TTC549 (cell line): ENCODE data around the gene DIAPH3.

Source experiments
- FAIRE-seq: peaks from 2 replicates; lab custom pipeline; 2012; peaks lifted over from hg19 to GRCh38; lab: Jason Lieb, UNC

The DIAPH3 gene

GRCh38 chr13:59861676-59862075, 302.1 kb downstream of the DIAPH3 start:
- FAIRE-seq = no peak

DNA sequence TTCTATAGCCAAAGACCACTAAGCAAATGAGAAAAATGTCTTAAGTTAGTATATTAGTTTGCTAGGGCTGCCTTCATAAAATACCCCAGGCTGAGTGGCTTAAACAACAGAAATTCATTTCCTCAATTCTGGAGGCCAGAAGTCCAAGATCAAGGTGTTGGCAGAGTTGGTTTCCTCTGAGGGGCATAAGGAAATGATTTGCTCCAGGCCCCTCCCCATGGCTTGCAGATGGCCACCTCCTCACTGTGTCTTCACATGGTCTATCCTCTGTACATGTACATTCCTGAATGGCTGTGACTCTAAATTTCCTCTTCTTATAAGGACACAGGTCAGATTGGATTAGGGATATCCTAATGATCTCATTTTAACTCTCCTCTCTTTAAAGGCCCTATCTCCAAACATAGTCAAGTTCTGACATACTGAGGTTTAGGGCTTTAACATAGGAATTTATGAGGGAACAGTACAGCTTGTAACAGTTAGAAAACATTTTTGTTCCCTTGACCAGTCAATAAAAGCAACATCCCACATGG, 307.4 kb downstream of the DIAPH3 start:
- no peak for FAIRE-seq

GRCh38 chr13:59846845-59847620, 316.7 kb downstream of the DIAPH3 start:
- FAIRE-seq = no peak

GRCh38 chr13:59843040-59843439, 320.7 kb downstream of the DIAPH3 start:
- FAIRE-seq = no peak

DNA sequence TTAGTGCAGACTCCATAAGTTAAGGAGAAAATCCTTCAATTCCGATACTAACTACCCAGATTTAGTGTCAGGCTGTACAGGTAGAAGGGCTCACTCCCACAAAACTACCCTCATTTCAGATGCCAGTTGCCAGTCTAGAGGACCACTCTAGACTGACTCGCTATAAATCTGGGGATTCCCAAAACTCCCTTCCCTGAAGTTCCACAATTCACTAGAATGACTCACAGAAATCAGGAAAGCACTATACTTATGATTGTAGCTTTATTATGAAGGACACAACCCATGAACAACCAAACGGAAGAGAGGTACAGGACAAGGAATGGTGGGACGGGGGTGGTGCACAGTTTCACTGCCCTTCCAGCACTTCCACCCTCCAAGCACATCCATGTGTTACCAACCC, 321.2 kb downstream of the DIAPH3 start:
- no peak for FAIRE-seq

DNA sequence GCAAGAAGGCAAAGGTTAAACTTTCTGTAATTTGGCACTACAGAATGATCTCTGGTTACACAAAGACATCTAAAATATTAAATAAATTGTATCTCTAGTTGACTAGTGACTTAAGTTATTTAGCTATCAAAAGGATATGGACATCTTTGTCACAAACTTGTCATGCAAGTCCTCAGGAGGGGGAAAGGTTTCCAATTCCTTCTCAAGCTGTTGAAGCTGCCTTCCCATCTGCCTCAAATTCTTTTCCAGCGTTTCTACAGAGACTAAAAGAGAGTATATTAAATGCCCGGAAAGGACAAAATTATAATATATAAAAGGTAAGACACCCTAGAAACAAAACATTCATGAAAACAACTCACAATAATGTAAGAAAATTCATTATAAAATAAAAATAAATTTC, 324.5 kb downstream of the DIAPH3 start:
- FAIRE-seq = no peak

GRCh38 chr13:59837101-59837500, 326.6 kb downstream of the DIAPH3 start:
- no peak for FAIRE-seq

GRCh38 chr13:59835569-59835968, 328.2 kb downstream of the DIAPH3 start:
- no peak for FAIRE-seq

DNA sequence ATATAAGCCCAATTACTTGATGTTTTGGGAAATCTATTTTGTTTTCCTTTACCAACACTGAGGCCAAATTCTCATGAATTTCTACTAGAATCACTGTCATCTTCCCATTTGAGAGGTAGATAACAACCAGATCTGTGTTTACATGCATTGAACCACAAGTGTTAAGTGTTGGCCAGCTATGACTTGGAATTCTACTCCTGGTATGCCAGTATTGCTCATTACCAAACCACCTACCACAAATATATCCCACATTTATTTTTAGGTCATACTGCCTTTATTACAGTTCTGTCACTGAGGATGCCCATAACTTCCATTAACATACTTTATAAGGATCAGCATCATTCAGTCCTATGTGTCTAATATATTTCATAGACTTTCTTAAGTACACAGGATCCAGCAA, 328.9 kb downstream of the DIAPH3 start:
- no peak for FAIRE-seq

DNA sequence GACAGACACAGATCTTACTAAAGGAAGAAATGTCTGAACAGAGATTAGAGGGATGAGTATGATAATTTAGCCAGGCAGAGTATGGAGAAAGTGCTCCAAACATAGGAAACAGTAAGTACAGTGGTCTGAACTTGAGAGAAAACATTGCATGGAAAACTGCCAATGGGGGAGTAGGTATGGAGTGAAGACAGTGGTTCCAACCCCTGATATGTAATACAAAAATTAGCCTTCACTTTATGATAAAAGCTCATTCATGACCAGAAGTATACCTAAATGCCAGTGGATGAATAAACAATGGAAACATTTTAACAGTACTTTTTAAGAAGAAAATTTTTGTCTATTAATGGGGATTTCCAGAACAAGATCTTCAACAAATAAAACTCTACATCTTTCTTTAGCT, 334.0 kb downstream of the DIAPH3 start:
- no peak for FAIRE-seq

GRCh38 chr13:59823486-59823885, 340.2 kb downstream of the DIAPH3 start:
- no peak for FAIRE-seq

GRCh38 chr13:59809564-59809963, 354.2 kb downstream of the DIAPH3 start:
- no peak for FAIRE-seq

DNA sequence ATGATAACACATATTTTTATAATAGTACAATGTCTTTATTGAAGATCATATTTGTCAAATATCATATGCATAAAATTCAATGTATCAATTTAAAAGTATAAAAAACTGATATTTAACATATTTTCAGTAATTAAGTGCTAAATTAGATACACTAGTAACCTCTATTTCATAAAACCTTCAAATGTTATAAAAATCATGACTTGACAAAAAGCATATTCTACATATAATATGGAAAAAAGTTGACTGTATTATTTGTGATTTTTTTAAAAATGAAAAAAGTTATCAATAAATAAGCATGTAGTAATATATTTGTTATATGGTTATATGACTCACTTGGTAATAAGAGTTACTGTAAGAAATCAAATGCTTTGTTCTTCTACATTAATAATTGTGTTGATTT, 356.9 kb downstream of the DIAPH3 start:
- peak; percentile 73 for FAIRE-seq

DNA sequence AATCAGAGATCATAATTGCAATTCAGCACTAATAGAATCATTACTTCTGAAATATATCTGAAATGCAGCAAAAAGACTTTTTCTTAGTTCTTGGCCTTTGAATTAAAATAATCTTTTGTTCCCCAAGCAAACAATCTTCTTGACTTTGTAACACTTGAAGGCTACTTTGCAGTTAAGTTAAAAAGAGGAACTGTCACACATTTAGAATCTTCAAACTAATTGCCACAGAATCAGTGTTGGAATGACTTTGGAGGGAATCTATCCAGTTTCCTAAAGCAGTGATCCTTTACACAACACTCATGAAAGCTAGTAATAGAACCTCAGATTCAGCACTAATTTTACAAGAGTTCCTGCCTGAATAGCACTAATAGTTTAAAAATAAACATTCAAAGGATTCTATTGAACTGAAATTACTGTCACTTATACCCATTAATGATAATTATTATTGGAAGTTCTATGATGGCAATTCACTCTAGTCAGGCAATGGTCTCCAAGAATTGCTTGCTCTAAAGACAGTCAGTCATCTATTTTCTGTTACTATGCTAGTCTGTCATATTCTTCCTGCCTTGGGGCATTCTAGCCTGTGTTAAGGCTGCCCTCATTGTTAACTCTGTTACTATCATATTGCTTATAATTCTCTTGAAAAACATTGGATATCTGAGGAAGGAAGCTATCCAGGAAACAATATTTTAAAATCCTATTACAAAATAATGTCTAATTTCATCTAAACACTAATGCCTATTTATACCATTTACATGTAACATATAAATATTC, 362.4 kb downstream of the DIAPH3 start:
- no peak for FAIRE-seq

- no peak for FAIRE-seq
Observed at GRCh38 chr13:59793107-59793506, 370.6 kb downstream of the DIAPH3 start.

DNA sequence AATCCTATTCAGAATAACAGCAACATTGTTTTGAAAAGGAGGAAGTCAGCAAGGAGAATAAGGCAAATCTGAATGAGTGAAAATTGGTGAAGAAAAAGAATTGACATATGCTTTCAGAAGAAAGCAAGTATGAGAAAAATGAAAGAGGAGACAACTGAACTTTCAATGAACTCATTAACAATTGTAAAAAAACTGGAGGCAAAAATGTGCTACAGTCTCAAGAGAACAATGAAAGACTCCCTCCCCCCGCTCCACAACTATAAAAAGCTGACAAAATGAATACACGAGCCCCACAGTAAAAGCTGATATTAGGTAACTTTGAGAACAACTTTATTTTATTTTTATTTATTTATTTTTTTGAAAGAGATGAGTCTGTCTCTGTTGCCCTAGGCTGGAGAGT, 373.1 kb downstream of the DIAPH3 start:
- no peak for FAIRE-seq

- FAIRE-seq = no peak
Observed at GRCh38 chr13:59789558-59789957, 374.2 kb downstream of the DIAPH3 start.

- no peak for FAIRE-seq
Observed at GRCh38 chr13:59787679-59788078, 376.0 kb downstream of the DIAPH3 start.

- no peak for FAIRE-seq
Observed at GRCh38 chr13:59782696-59783095, 381.0 kb downstream of the DIAPH3 start.

GRCh38 chr13:59780058-59780457, 383.7 kb downstream of the DIAPH3 start:
- no peak for FAIRE-seq

DNA sequence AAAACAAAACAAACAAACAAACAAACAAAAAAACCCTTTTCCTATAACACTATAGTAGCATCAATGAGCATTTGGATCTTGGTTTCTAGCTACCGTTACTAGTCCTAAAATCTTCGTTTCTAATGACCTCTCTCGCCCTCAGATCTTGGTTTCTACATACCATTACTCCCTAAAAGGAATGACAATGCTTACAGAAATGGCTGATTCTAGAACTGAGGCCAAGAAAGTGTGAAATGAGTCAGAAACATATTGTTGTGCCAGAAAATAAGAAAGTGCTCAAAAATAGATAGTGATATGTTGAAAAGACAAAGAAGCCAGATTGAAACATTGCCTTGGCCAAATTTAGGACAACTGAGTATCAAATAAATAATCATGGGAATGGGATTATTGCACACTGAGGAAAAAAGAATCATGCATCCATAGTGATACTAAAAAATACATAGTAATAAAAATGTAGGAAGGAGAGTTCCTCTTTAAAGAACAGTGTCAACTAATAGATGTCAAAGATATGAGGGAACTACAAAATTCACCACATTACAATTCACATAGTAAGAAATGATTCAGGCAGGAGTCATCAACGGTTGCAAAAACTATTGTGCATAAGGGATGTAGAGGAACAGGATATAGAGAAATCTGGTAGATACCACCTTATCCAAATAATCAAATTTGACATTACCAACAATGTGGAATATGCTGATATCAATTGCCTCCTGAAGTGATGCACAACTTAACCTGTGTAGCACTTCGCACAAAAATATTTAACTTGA, 386.6 kb downstream of the DIAPH3 start:
- FAIRE-seq = no peak

DNA sequence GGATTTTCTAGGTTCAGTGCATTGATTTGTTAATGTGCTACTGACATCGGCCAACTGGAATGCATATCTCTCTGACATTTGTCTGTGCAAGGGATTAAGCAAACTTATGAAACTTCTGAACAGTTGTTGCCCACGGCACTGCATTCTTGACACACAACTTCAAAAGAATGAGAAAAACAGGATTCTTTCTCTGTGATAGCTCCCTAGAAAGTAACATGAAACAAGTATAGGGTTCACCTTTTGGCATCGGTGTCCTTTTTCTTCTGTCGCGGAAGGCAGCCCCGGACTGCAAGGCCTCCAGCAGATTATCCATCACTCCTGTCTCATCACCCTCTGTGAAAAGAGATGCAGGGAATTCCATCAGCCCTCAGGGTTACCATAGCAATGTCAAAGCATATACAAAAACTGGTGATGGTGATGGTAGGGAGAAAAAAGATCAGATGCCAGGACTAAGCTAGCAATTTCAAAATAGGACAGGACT, 389.2 kb downstream of the DIAPH3 start:
- FAIRE-seq = no peak

DNA sequence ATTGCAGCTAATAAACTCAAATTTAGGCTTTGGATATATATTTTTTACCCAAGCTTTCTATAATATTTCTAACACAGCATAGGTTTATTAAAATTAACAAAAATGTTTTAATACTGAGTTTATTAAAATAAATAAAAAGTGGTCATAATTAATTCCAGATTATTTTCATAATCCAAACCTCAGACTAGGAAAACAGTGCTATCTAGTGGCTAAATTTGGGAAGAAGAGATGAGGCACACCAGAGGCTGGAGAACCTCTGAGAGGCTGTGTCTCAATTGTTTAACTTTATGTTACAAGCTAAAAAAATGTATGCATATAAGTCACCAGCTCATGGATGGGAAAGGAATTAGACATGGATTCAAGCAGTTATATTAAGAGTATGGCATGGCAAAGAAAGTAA, 392.5 kb downstream of the DIAPH3 start:
- FAIRE-seq = peak; percentile 92
